Measurements from ENCODE around the gene MTCL3.
A peak's percentile ranks its signal among the peaks of the same experiment; 100 is the strongest.

The MTCL3 gene

GRCh38 chr6:127550403-127550802, 31.3 kb upstream of the MTCL3 start:
- TF ChIP-seq, protein P1, sequence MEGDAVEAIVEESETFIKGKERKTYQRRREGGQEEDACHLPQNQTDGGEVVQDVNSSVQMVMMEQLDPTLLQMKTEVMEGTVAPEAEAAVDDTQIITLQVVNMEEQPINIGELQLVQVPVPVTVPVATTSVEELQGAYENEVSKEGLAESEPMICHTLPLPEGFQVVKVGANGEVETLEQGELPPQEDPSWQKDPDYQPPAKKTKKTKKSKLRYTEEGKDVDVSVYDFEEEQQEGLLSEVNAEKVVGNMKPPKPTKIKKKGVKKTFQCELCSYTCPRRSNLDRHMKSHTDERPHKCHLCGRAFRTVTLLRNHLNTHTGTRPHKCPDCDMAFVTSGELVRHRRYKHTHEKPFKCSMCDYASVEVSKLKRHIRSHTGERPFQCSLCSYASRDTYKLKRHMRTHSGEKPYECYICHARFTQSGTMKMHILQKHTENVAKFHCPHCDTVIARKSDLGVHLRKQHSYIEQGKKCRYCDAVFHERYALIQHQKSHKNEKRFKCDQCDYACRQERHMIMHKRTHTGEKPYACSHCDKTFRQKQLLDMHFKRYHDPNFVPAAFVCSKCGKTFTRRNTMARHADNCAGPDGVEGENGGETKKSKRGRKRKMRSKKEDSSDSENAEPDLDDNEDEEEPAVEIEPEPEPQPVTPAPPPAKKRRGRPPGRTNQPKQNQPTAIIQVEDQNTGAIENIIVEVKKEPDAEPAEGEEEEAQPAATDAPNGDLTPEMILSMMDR (conservative IDR thresholded peaks at IDR 0.05; ENCODE audit: low read depth, low read length) = no peak
- DNase-seq (ENCODE audit: low read depth) = no peak
- H3K4me3 ChIP-seq (ENCODE audit: low read length) = no peak overlapping the region

- H3K4me3 ChIP-seq (ENCODE audit: low read length) = no peak overlapping the region
- TF ChIP-seq, protein P1 (conservative IDR thresholded peaks at IDR 0.05; ENCODE audit: low read depth, low read length) = peak; percentile 22
- no peak for DNase-seq (ENCODE audit: low read depth)
These were observed 28.9 kb upstream of the MTCL3 start for GRCh38 chr6:127547904-127548649.

DNA sequence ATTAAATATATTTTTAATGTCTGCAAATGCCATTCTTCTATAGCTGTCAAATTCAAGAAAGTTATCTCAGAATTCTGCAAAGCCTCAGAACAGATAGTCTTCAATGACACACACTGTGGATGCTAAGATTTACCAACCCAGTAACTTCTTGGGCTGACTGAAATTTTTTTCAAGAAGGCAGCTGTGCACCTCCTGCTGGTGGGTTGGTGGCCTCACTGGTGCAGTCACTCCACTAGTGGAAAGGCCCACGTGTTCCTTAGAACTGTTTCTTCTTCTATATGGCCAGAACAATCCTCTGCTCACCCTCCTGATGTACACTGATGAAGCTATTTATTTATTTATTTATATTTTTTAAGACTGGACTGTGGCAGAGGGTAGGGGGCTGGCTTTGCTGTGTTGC, 28.1 kb upstream of the MTCL3 start:
- TF ChIP-seq, protein P1 (conservative IDR thresholded peaks at IDR 0.05; ENCODE audit: low read depth, low read length) = peak; percentile 38
- no peak for DNase-seq (ENCODE audit: low read depth)
- no peak overlapping the region for H3K4me3 ChIP-seq (ENCODE audit: low read length)

DNA sequence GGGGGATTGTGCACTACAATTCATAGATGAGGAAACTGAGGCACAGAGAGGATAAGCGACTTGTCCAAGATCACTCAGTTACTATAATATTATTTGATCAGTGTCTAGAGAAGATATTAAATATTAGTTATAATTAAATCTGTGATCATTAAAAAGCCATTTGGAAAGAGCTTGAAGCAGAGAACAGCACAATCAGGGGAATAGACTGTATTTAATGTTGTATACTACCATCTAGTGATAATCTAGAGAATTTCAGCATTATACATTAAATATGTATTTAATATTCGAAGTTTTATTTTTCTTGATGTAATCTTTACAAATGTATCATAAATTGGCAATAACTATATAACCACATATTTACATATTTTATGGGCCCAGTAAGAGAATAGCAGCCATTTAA, 20.1 kb upstream of the MTCL3 start:
- DNase-seq (ENCODE audit: low read depth) = no peak
- H3K4me3 ChIP-seq (ENCODE audit: low read length) = no peak overlapping the region
- TF ChIP-seq, protein P1 (conservative IDR thresholded peaks at IDR 0.05; ENCODE audit: low read depth, low read length) = peak; percentile 33

DNA sequence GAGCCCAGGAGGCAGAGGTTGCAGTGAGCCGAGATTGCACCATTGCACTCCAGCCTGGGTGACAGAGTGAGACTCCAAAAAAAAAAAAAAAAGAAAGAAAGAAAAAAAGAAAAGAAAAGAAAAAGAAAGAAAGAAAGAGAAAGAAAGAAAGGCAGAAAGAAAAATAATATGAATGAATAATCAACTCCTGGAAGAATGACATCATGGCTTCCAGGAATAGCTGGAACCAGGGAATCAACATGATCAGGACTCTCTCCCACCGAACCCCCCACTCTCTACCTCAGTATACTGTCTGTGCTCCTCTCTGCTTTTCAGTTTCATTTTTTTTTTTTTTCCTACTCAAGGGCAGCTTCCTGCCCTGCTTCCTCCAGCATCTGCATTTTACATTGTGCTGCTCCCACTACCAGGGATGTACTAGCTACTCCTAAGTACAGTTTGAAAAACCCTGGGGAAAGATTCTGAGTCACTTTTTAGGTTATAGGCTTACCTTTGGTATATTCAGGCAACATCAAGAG, 19.7 kb upstream of the MTCL3 start:
- no peak for DNase-seq (ENCODE audit: low read depth)
- TF ChIP-seq, protein P1 (conservative IDR thresholded peaks at IDR 0.05; ENCODE audit: low read depth, low read length) = no peak
- no peak overlapping the region for H3K4me3 ChIP-seq (ENCODE audit: low read length)

- no peak overlapping the region for H3K4me3 ChIP-seq (ENCODE audit: low read length)
- no peak for DNase-seq (ENCODE audit: low read depth)
- TF ChIP-seq, protein P1 (conservative IDR thresholded peaks at IDR 0.05; ENCODE audit: low read depth, low read length) = no peak
These were observed 14.6 kb upstream of the MTCL3 start for GRCh38 chr6:127533736-127534135.

- no peak for DNase-seq (ENCODE audit: low read depth)
- H3K4me3 ChIP-seq (ENCODE audit: low read length) = no peak overlapping the region
- TF ChIP-seq, protein P1 (conservative IDR thresholded peaks at IDR 0.05; ENCODE audit: low read depth, low read length) = no peak
These were observed 13.9 kb upstream of the MTCL3 start for GRCh38 chr6:127533011-127533410.

Data from retinal pigment epithelial cell (primary cell).